Measurements from ENCODE around the gene PTGER3. TPM values are rescaled to one million over a fixed set of nuclear protein-coding genes. Genes with fewer than 3 reads are reported as not detected.

PTGER3 gene
- total and polyA plus RNA-seq, 2 experiments from 2014 or later = 2.6 to 4.4 TPM

DNA sequence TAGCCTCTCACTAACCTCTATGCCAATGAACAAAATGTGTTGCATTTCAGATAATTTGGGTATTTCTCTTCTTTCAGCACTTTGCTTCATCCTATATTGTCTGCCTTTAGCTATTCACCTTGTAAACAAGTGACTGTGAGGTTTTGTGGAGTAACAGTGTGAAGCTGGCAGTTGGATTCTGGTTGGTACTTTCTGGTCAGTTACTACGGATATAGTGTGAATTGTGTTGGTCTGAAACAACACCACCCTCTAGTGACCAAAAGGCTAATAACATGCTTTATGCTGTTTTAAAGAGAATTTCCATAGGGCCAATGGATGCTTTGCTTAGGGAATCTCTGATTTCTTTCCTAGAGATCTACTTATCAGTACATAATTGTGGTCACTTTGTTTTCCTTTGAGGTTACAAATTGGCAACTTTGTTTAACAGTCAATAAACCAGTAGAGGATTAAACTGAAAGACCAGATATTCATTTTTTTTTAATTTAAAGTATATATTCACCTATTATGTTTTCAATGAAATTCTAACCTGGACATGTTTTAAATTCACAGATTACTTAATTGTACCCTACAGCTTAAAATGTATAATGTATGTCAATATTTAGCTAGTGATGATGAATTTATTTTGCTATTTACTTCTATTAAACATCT lies 2.5 kb upstream of the PTGER3 start:
- no peak overlapping the region for H3K27ac ChIP-seq
- no peaks in the 10 kb centered on the region for H3K9me3 ChIP-seq (ENCODE audit: low read depth)
- H3K27me3 ChIP-seq = peaks cover 34% of the 10 kb centered on the region
- no peak overlapping the region for H3K4me3 ChIP-seq
- no peaks in the 10 kb centered on the region for H3K36me3 ChIP-seq
- peak; percentile 78 to 84 for DNase-seq (ENCODE audit: low read depth in 1 of 2, low spot score in 1 of 2)
- no peaks in the 10 kb centered on the region for H3K4me1 ChIP-seq (ENCODE audit: low read depth)
- TF ChIP-seq, protein P1, sequence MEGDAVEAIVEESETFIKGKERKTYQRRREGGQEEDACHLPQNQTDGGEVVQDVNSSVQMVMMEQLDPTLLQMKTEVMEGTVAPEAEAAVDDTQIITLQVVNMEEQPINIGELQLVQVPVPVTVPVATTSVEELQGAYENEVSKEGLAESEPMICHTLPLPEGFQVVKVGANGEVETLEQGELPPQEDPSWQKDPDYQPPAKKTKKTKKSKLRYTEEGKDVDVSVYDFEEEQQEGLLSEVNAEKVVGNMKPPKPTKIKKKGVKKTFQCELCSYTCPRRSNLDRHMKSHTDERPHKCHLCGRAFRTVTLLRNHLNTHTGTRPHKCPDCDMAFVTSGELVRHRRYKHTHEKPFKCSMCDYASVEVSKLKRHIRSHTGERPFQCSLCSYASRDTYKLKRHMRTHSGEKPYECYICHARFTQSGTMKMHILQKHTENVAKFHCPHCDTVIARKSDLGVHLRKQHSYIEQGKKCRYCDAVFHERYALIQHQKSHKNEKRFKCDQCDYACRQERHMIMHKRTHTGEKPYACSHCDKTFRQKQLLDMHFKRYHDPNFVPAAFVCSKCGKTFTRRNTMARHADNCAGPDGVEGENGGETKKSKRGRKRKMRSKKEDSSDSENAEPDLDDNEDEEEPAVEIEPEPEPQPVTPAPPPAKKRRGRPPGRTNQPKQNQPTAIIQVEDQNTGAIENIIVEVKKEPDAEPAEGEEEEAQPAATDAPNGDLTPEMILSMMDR (IDR thresholded peaks at IDR 0.05; ENCODE audit: low read depth, low read length) = peak; percentile 76

DNA sequence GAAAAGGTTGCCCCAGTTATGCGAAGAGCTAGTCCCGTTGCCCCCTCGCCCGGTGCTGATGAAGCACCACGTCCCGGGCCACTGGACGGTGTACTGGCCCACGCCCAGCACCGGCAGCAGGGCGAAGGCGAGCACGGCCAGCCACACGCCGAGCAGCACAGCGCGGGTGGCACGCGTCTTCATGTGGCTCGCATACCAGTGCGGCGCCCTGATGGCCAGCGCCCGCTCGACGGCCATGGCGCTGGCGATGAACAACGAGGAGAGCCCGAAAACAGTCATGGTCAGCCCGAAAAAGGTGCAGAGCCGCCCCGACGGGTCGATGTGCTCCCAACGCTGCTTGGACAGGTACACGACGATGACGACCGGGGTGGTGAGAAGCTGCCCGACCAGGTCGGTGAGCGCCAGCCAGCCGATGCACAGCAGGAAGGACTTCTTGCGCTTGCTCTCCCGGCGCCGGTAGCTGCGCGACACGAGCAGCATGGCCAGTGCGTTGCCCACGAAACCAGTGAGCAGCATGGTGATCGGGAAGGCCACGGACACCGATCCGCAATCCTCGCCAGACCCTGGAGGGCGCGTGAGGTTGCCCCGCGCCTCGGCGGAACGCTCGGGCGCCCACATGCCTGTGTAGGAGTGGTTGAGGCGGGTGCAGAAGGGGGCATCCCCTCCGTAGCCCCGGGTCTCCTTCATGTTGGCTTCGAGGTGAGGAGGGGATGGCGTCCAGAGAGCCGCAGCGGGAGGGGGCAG lies 553 bp downstream of the PTGER3 start:
- DNase-seq (ENCODE audit: low read depth in 1 of 2, low spot score in 1 of 2) = peak in 1 of 2 donors; percentile 12
- H3K4me3 ChIP-seq = peak overlapping the region; percentile 39
- H3K27ac ChIP-seq = no peak overlapping the region
- no peaks in the 10 kb centered on the region for H3K9me3 ChIP-seq (ENCODE audit: low read depth)
- peaks cover 43% of the 10 kb centered on the region for H3K27me3 ChIP-seq
- H3K4me1 ChIP-seq (ENCODE audit: low read depth) = no peaks in the 10 kb centered on the region
- no peaks in the 10 kb centered on the region for H3K36me3 ChIP-seq
- TF ChIP-seq, protein P1 (IDR thresholded peaks at IDR 0.05; ENCODE audit: low read depth, low read length) = no peak

DNA sequence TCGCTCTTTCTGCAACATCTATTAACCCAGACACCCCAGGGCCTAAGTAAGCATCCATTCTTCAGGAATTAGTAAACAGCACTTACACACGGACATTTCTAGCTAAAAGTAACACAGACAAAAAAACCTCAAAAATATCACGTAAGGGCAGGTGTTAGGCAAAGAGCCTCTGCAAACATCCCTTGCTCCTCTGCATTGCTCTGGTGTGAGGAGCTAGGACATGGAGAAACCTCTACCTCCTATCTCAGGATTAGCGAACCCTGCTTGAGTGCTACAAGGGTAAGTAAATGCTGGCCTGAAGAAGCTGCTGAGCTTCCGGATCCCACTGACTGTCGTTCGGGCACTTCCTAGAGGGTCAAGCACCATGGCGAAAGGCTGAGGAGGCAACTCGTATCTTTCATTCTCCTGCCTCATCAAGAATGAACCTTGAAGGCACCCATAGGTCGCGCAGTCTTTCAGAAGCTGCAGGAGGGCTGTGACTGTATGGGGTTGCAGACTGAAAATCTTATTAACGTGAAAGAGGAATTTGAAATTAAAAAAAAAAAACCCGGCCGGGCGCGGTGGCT lies 2.1 kb downstream of the PTGER3 start:
- Histone ChIP-seq H3K36me3 (no peaks in the 10 kb centered on the region), H3K4me3 (no peak overlapping the region), H3K27me3 (peaks cover 45% of the 10 kb centered on the region), H3K4me1 (ENCODE audit: low read depth) (no peaks in the 10 kb centered on the region), H3K9me3 (ENCODE audit: low read depth) (no peaks in the 10 kb centered on the region), H3K27ac (no peak overlapping the region)
- DNase-seq (ENCODE audit: low read depth in 1 of 2, low spot score in 1 of 2) = no peak
- TF ChIP-seq, protein P1 (IDR thresholded peaks at IDR 0.05; ENCODE audit: low read depth, low read length) = no peak

GRCh38 chr1:71044833-71045232 lies 2.8 kb downstream of the PTGER3 start:
- H3K4me1 ChIP-seq (ENCODE audit: low read depth) = no peaks in the 10 kb centered on the region
- no peak overlapping the region for H3K4me3 ChIP-seq
- H3K27me3 ChIP-seq = peaks cover 45% of the 10 kb centered on the region
- TF ChIP-seq, protein P1 (IDR thresholded peaks at IDR 0.05; ENCODE audit: low read depth, low read length) = no peak
- H3K36me3 ChIP-seq = no peaks in the 10 kb centered on the region
- DNase-seq (ENCODE audit: low read depth in 1 of 2, low spot score in 1 of 2) = no peak
- H3K9me3 ChIP-seq (ENCODE audit: low read depth) = no peaks in the 10 kb centered on the region
- no peak overlapping the region for H3K27ac ChIP-seq

GRCh38 chr1:71043065-71043464 lies 4.6 kb downstream of the PTGER3 start:
- Histone ChIP-seq H3K4me3 (no peak overlapping the region), H3K27me3 (peaks cover 31% of the 10 kb centered on the region), H3K4me1 (ENCODE audit: low read depth) (no peaks in the 10 kb centered on the region), H3K36me3 (no peaks in the 10 kb centered on the region), H3K27ac (no peak overlapping the region), H3K9me3 (ENCODE audit: low read depth) (no peaks in the 10 kb centered on the region)
- no peak for DNase-seq (ENCODE audit: low read depth in 1 of 2, low spot score in 1 of 2)
- TF ChIP-seq, protein P1 (IDR thresholded peaks at IDR 0.05; ENCODE audit: low read depth, low read length) = no peak

Data from cardiac muscle cell (in vitro differentiated cells and primary cell).